Endothelial cell of umbilical vein (primary cell): ENCODE measurements around the gene AMMECR1. TPM values are rescaled to one million over a fixed set of nuclear protein-coding genes. Genes with fewer than 3 reads are reported as not detected.

ENCODE experiments used
- BruUV-seq: library from RNA; stranded (reverse); fragments of 400-500 nt; replicated peaks from 2 replicates; lab custom pipeline; 2021; lab: Mats Ljungman, UMichigan
- CTCF ChIA-PET: fragments of 300-600, 350-600 bp; sonication (Branson Sonifier 250); formaldehyde crosslinking; loops from one replicate; lab custom pipeline; 2021; ENCODE audit warnings: antibody characterized with exemption, inconsistent platforms; lab: Charles Lee
- POLR2A ChIA-PET: fragments of 300-600, 350-600 bp; sonication (Branson Sonifier 250); formaldehyde crosslinking; loops from one replicate; lab custom pipeline; 2021; ENCODE audit warnings: antibody characterized with exemption, inconsistent platforms; lab: Charles Lee
- DNase-seq: peaks from one replicate; pipeline ENCODE4 v3.0.0-alpha.2; 2011; ENCODE audit warnings: low read depth, low spot score
- FAIRE-seq: peaks from 2 replicates; lab custom pipeline; 2011; peaks lifted over from hg19 to GRCh38; lab: Jason Lieb, UNC
- H2AFZ ChIP-seq: 2 replicates; pipeline ENCODE4 v1.6.0; 2012; ENCODE audit warnings: low read depth, low read length, control low read depth, inconsistent platforms
- H3K27ac ChIP-seq: 2 replicates; pipeline ENCODE4 v1.5.1; 2011; ENCODE audit warnings: low read depth, mild to moderate bottlenecking, control low read depth, low read length, moderate library complexity; ENCODE audit not compliant: insufficient read depth
- H3K27me3 ChIP-seq, 2 experiments: 2 replicates each; pipeline versions ENCODE4 v1.6.0 to v1.6.1; 2011; ENCODE audit warnings: low read length in 2 of 2, mixed read lengths in 1 of 2; ENCODE audit not compliant: control insufficient read depth in 2 of 2, insufficient read depth in 2 of 2
- H3K36me3 ChIP-seq, 2 experiments: 2 replicates in 1 of 2; 3 replicates in 1 of 2; pipeline ENCODE4 v1.5.1; 2011; ENCODE audit warnings: low read length in 2 of 2, mild to moderate bottlenecking in 1 of 2, moderate library complexity in 1 of 2; ENCODE audit not compliant: control insufficient read depth in 2 of 2, insufficient read depth in 2 of 2; ENCODE audit errors: extremely low read depth in 1 of 2
- H3K4me1 ChIP-seq: 3 replicates; pipeline ENCODE4 v1.5.1; 2011; ENCODE audit warnings: mild to moderate bottlenecking, low read length; ENCODE audit not compliant: control insufficient read depth, insufficient read depth; ENCODE audit errors: extremely low read depth
- H3K4me2 ChIP-seq: 2 replicates; pipeline ENCODE4 v1.6.1; 2011; ENCODE audit warnings: low read length, control low read depth, mixed read lengths; ENCODE audit not compliant: insufficient read depth
- H3K4me3 ChIP-seq, 3 experiments: fragments of 200-600 bp in 1 of 3; sonication (generic), shearing (Covaris generic) in 1 of 3; replicated peaks in 1 of 3; 2 replicates each; pipeline ENCODE4 v1.5.1; 2011 to 2016; ENCODE audit warnings: control low read depth in 3 of 3, low read length in 3 of 3, mild to moderate bottlenecking in 2 of 3, inconsistent platforms in 1 of 3, low read depth in 1 of 3, moderate library complexity in 1 of 3; ENCODE audit not compliant: insufficient read depth in 1 of 3
- H3K79me2 ChIP-seq: 2 replicates; pipeline ENCODE4 v1.6.0; 2012; ENCODE audit warnings: low read length, inconsistent platforms; ENCODE audit not compliant: control insufficient read depth, insufficient read depth
- H3K9ac ChIP-seq: replicated peaks from 2 replicates; pipeline ENCODE3; 2011; ENCODE audit warnings: low read length, control low read depth; ENCODE audit not compliant: insufficient read depth; ENCODE audit errors: extremely low read depth
- H3K9me1 ChIP-seq: replicated peaks from 3 replicates; pipeline ENCODE4 v1.6.0; 2011; ENCODE audit warnings: mild to moderate bottlenecking, low read length; ENCODE audit not compliant: control insufficient read depth, insufficient read depth; ENCODE audit errors: extremely low read depth
- H3K9me3 ChIP-seq: replicated peaks from 2 replicates; pipeline ENCODE4 v1.5.1; 2012; ENCODE audit warnings: low read length, inconsistent platforms; ENCODE audit not compliant: control insufficient read depth, insufficient read depth
- H4K20me1 ChIP-seq: replicated peaks from 2 replicates; pipeline ENCODE3; 2011; ENCODE audit warnings: mild to moderate bottlenecking, low read length; ENCODE audit not compliant: control insufficient read depth, insufficient read depth; ENCODE audit errors: extremely low read depth
- CTCF ChIP-seq, 2 donors: IDR thresholded peaks; 1 replicate in 1 of 2; 2 replicates in 1 of 2; pipeline ENCODE4 v1.5.1; 2011; ENCODE audit warnings: low read length in 2 of 2, mild to moderate bottlenecking in 2 of 2, moderate library complexity in 2 of 2, control low read depth in 1 of 2, inconsistent platforms in 1 of 2, low read depth in 1 of 2; ENCODE audit not compliant: insufficient read depth in 1 of 2; ENCODE audit errors: extremely low read depth in 1 of 2
- EZH2 ChIP-seq: IDR thresholded peaks from 2 replicates; pipeline ENCODE4 v1.6.1; 2012; ENCODE audit warnings: borderline replicate concordance, low read depth, mild to moderate bottlenecking, moderate library complexity, low read length, inconsistent platforms; ENCODE audit not compliant: severe bottlenecking
- FOS ChIP-seq: IDR thresholded peaks from 2 replicates; pipeline ENCODE4 v1.6.1; 2011; ENCODE audit warnings: mild to moderate bottlenecking, low read length, moderate library complexity, borderline replicate concordance; ENCODE audit not compliant: insufficient read depth
- GATA2 ChIP-seq: IDR thresholded peaks from 2 replicates; pipeline ENCODE4 v1.7.0; 2011; ENCODE audit warnings: low read depth, mild to moderate bottlenecking, moderate library complexity, mixed read lengths, low read length; ENCODE audit not compliant: insufficient read length, insufficient read depth
- JUN ChIP-seq: IDR thresholded peaks from 2 replicates; pipeline ENCODE4 v1.6.1; 2011; ENCODE audit warnings: borderline replicate concordance, low read depth; ENCODE audit not compliant: insufficient read length, insufficient read depth
- MAX ChIP-seq: IDR thresholded peaks from 2 replicates; pipeline ENCODE4 v1.6.1; 2011; ENCODE audit not compliant: insufficient read depth, insufficient read length
- MYC ChIP-seq: IDR thresholded peaks from one replicate; pipeline ENCODE4 v1.6.1; 2011; ENCODE audit warnings: mild to moderate bottlenecking, low read depth, low read length
- POLR2A ChIP-seq: IDR thresholded peaks from 2 replicates; pipeline ENCODE4 v1.6.1; 2012; ENCODE audit warnings: low read depth, mild to moderate bottlenecking, control low read depth, low read length
- POLR2AphosphoS5 ChIP-seq: IDR thresholded peaks from 2 replicates; pipeline ENCODE4 v1.6.1; 2012; ENCODE audit warnings: low read depth, mild to moderate bottlenecking, control low read depth, low read length, moderate library complexity; ENCODE audit not compliant: insufficient read depth
- dilution Hi-C: fragments of 300-500 bp; cut with MboI; formaldehyde crosslinking; loops from one replicate; pipeline ENCODE4 v1.15.0; 2019; ENCODE audit warnings: low sequenced_read_pairs; ENCODE audit not compliant: extremely low pct_ligation_motif_present
- intact Hi-C: fragments of 100-400 bp; cut with micrococcal nuclease; formaldehyde crosslinking; loops from one replicate; pipeline ENCODE4 v1.10.0; 2022
- polyA plus RNA-seq, 4 experiments: library from polyadenylated mRNA; depleted of rRNA in 3 of 4; stranded (reverse) in 3 of 4; unstranded in 1 of 4; fragments of >200 nt; gene quantifications; 2 replicates each; pipeline versions ENCODE4 v1.2.1 to v1.2.3, GENCODE V29; 2011 to 2012; ENCODE audit warnings: missing spikeins in 1 of 4
- total RNA-seq: library from RNA; stranded (reverse); gene quantifications from 2 replicates; pipeline ENCODE4 v1.2.3, GENCODE V29; 2021

The AMMECR1 gene
- total and polyA plus RNA-seq, 2 donors (not counting 3 experiments of a cell fraction or from before 2014, with no cell fraction given), result 3.6 to 6.9 TPM

GRCh38 chrX:110280954-110281353, 36.9 kb downstream of the AMMECR1 start:
- H3K27me3 ChIP-seq, result no peaks in the 10 kb centered on the region
- H3K27ac ChIP-seq, result no peak overlapping the region
- peaks cover 6% of the 10 kb centered on the region for H3K79me2 ChIP-seq
- BruUV-seq, result no TSS peak
- no peaks in the 10 kb centered on the region for H4K20me1 ChIP-seq
- H3K9me1 ChIP-seq, result no peaks in the 10 kb centered on the region
- peaks cover 5% of the 10 kb centered on the region for H3K4me1 ChIP-seq
- H3K4me3 ChIP-seq, result no peak overlapping the region
- ChIA-PET CTCF (no interaction called here), POLR2A (no interaction called here)
- H3K9me3 ChIP-seq, result no peaks in the 10 kb centered on the region
- no peak for FAIRE-seq
- no peak for DNase-seq
- H3K4me2 ChIP-seq, result no peak overlapping the region
- no peak overlapping the region for H3K9ac ChIP-seq
- intact Hi-C loops (no loop called here), dilution Hi-C loops (no loop called here)
- TF ChIP-seq CTCF (IDR thresholded peaks at IDR 0.05; ENCODE audit: extremely low read depth in 1 of 2, insufficient read depth in 1 of 2, low read depth in 1 of 2, low read length in 2 of 2), result no peak
- TF ChIP-seq POLR2A, result no peak
- no peak for TF ChIP-seq FOS
- TF ChIP-seq JUN, result no peak
- no peak for TF ChIP-seq EZH2
- TF ChIP-seq POLR2AphosphoS5, result no peak
- no peak for TF ChIP-seq MYC
- TF ChIP-seq MAX, result no peak
- TF ChIP-seq GATA2, result no peak
- H2AFZ ChIP-seq, result no peak overlapping the region
- no peaks in the 10 kb centered on the region for H3K36me3 ChIP-seq
